Stimulated activated CD4-positive, alpha-beta T cell treated with anti-CD3 and anti-CD28 coated beads, Interleukin-1b, Interleukin-23, amount 100 ng/mL, for 24 hours (primary cell): ENCODE results near the gene ENOX1.
A peak's percentile ranks its signal among the peaks of the same experiment; 100 is the strongest.
"Not testable (repeated sequence)": the region's sequence is repeated elsewhere in the genome, so short reads cannot be mapped to it uniquely, and the experiment has no call there.

Source experiments
- DNase-seq, 4 experiments: peaks; one replicate each; pipeline ENCODE4 v3.0.0-alpha.2; 2020; ENCODE audit warnings: low read depth in 4 of 4, low spot score in 1 of 4

The ENOX1 gene

GRCh38 chr13:43786766-43787517, at the start of gene ENOX1:
ENOX1 (minus strand) TSS chr13:43786972.
- peak in 2 of 4 experiments; percentile 18 to 26 for DNase-seq

- no peak for DNase-seq
Observed at GRCh38 chr13:43835701-43836100, 48.9 kb upstream of the ENOX1 start.

GRCh38 chr13:43831088-43831487, 44.3 kb upstream of the ENOX1 start:
- DNase-seq: no peak

DNA sequence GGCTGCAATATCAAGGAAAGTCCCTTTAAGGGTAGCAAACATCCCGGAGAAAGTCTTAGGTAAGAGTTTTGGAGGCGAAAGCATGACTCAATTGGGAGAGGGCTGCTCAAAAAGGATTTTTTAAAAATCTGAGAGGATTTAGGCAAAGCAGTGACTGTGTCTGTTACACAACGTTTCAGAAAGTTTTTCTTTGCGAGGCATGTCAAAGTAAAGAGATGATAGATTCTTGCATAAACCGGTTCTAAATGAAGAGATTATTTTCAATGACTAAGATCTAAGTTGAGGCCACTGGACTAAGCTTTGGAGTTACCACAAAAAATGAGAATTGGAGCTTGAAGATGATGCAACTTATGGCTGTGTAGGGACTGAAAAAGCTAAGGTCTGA, 43.7 kb upstream of the ENOX1 start:
- no peak for DNase-seq

GRCh38 chr13:43824656-43825055, 37.9 kb upstream of the ENOX1 start:
- DNase-seq: not testable (repeated sequence)

GRCh38 chr13:43822969-43823368, 36.2 kb upstream of the ENOX1 start:
- no peak for DNase-seq

DNA sequence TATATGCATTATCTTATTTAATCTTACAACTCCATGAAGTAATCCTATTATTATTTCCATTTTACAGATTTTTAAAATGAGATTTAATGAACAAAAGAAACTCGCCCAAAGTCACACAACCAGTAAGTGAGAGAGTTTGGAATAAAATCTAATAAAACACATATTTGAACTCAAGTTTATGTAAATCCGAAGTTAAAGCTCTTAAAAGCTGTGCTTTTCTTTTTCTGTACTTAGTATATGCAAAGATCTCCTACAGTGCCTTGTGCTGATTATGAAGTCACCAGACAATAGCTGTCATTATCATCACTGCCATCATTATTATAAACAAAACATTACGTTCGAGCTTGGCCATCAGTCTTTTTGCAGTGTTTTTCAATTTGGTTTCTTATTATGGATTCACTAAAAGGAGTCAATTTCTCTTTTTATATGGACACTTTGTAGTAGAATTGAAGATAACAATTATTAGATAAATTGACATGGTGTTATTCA, 29.7 kb upstream of the ENOX1 start:
- DNase-seq: no peak

GRCh38 chr13:43815204-43815603, 28.4 kb upstream of the ENOX1 start:
- no peak for DNase-seq

- no peak for DNase-seq
Observed at GRCh38 chr13:43808676-43809075, 21.9 kb upstream of the ENOX1 start.

DNA sequence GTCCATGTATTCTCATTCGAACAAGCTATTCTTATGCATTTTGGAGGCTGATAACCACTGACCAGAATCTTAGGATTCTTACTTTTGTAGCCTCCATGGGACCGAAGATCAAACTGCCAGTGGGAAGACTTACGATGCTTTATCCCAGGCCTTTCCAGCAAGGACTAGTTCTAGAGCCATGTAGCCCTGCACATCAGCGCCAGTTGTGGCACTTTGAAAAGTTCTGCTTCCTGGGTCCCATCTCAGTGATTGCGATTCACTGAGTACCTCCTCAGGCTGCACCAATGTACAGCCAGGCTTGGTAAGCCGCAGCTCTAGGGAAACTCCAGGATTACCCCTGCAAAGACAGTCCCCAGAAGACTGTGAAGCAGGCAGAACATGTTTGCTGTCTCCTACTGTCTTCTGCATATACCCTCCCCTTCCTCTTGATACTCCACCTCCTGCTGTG, 18.9 kb upstream of the ENOX1 start:
- DNase-seq: no peak

DNA sequence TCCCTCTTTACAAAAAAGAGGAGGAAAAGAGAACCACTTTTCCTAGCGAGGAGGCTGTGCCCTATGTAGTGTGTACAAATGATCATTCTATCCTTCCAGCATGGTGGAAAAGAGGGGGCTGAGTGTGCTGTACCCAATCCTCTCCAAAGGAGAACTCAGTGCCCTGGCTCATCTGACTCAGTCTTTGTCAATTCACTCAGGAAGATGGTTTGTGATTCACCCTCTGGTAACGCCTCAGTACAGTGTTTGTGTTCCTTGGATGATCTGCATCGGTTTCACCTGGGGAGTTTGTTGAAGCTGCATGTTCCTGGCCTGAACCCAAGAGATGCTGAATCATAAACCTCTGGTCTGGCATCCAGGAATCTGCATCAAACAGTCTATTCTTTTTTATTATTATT, 18.3 kb upstream of the ENOX1 start:
- DNase-seq: no peak

DNA sequence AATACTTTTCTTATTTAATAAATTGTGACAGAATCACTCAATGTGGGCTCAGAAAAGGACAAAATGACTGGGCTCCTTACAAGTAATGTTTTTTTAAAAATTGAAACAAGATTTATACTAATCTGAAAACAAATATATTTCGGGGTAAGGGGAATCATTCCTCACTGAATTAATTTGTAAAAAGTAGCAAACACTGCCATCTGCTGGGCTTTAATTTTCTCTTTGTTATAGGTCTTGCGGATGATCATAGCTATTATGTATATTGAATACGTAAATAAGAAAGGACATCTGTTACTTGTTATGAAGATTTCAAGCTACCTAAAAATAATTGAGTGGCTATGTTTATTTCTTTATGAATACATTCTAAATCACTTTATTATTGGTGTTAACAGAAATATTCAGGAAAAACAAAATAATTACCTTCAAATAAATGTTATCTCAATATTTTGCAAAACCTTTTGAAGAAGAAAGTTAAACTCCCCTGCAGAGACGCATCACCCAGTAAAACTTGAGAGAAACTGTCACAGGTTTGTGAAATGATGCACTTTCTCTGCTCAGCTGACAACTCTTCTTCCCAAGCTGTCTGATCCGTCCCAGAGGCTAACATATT, 17.8 kb upstream of the ENOX1 start:
- no peak for DNase-seq

- DNase-seq: no peak
Observed at GRCh38 chr13:43802511-43802910, 15.7 kb upstream of the ENOX1 start.

DNA sequence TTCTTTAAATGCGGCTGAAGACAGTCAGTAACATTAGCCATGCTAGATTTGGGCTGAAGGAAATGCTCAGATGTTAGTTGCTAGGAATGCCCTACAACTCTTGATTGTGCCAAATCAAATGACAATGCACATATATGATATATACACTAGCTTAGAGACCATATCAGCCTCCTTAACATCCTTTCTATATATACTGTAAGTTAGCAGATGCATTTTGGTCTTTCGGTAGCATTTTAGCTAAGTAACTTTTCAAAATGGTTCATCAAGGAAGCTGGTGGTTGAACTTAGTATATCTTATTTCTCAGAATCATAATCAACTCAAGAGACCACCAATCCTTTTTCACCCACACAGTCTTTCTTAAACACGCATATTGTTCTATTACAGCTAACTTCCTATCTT, 14.1 kb upstream of the ENOX1 start:
- DNase-seq: no peak

DNA sequence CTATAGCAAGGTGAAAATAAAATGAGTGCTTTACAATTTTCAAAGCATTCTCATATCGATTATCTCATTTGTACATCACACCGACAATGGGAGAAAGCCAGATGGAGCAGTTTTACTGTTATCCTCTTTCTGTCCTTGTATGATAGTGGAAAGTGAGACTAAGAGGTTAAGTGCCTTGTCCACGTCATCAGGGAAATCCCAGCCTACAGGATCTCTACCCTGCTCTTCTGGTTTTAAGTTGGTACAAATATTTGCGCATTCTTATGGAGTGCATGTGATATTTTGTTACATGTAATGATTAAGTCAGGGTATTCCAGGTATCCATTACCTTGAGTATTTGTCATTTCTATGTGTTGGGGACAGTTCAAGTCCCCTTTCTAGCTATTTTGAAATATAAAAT, 12.4 kb upstream of the ENOX1 start:
- no peak for DNase-seq

DNA sequence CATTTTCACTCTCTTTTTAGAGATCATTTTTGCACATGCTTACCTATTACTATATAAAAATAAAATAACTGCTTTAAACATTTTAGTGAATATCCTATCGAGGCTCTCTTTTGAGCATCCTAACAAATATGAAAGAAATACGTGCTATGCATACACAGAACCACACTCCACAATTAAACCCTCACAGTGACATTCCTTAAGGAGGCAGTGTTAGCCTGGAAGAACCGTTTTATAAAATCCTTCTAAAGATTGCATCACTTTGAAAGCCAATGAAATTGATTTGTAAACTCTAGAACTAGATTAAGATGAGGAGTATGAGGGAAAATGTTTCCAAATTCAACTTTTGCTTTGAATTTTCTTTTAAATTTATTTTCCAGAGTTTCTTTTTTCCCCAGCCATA, 11.1 kb upstream of the ENOX1 start:
- DNase-seq: no peak

DNA sequence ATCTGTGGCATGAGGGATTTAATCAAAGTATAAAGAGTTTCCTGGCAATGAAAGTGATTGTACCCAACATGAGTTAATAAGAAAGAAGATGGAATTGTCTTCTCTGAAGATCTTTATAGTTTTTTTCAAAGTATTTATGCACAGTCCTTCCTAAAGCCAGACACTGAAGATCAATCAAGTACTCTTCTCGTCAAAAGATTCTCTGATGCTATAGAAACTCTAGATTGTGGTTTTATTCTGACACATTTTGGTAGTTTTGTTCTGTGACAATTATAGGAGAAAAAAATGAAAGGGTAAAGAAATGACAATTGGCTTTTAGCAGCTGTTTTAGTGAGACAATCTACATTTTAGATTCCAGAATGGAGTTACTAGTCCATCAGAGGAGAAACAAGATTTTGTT, 10.4 kb upstream of the ENOX1 start:
- no peak for DNase-seq

DNA sequence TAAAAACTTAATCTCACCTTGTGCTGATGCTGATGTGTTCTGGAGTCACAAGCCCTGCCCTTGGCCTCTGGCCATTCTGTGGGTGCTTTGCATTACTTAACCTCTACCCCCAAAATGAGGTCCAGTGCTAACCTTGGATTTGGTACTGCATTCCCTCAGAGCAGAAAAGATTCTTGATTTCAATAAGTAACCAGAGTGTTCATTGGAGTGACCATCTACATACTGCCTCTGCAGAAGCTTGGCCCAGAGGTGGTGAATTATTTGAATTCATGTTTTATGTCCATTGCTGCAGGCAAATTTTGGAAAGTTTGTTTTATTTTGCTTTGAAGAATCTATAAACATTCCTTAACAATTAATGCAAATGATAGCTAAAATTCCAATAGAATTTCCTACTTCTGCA, 7.6 kb upstream of the ENOX1 start:
- no peak for DNase-seq

GRCh38 chr13:43792076-43792881, 5.5 kb upstream of the ENOX1 start:
- no peak for DNase-seq

- DNase-seq: no peak
Observed at GRCh38 chr13:43787997-43788396, 1.2 kb upstream of the ENOX1 start.

- no peak for DNase-seq
Observed at GRCh38 chr13:43787518-43787891, 733 bp upstream of the ENOX1 start.

- no peak for DNase-seq
Observed at GRCh38 chr13:43786472-43786765, 353 bp downstream of the ENOX1 start.
